Thymus (tissue), 11 donors: Measurements from ENCODE around the gene CCT7. TPM values are rescaled to one million over a fixed set of nuclear protein-coding genes. Genes with fewer than 3 reads are reported as not detected.

Source experiments
- DNase-seq, 9 donors: peaks; one replicate each; pipeline ENCODE4 v3.0.0-alpha.2; 2013; ENCODE audit warnings: low spot score in 9 of 9, low read depth in 6 of 9, missing footprints in 1 of 9
- H3K27ac ChIP-seq, 2 donors: one replicate each; pipeline ENCODE4 v1.5.1; 2013; ENCODE audit warnings: control low read depth in 1 of 2, low read depth in 1 of 2, low read length in 1 of 2, mild to moderate bottlenecking in 1 of 2, moderate library complexity in 1 of 2
- H3K27me3 ChIP-seq, 2 donors: one replicate each; pipeline ENCODE4 v1.5.1; 2013; ENCODE audit warnings: low read length in 1 of 2; ENCODE audit not compliant: control insufficient read depth in 2 of 2, insufficient read depth in 1 of 2
- H3K36me3 ChIP-seq, 2 donors: one replicate each; pipeline ENCODE4 v1.5.1; 2013; ENCODE audit warnings: low read length in 1 of 2, mild to moderate bottlenecking in 1 of 2, moderate library complexity in 1 of 2; ENCODE audit not compliant: control insufficient read depth in 2 of 2, insufficient read depth in 2 of 2
- H3K4me1 ChIP-seq, 2 donors: one replicate each; pipeline ENCODE4 v1.5.1; 2013; ENCODE audit warnings: low read length in 2 of 2; ENCODE audit not compliant: control insufficient read depth in 2 of 2, insufficient read depth in 2 of 2
- H3K4me3 ChIP-seq, 2 donors: one replicate each; pipeline ENCODE4 v1.5.1; 2013; ENCODE audit warnings: low read length in 2 of 2, control low read depth in 1 of 2, mild to moderate bottlenecking in 1 of 2
- H3K9me3 ChIP-seq, 2 donors: one replicate each; pipeline ENCODE4 v1.5.1; 2013; ENCODE audit warnings: low read length in 1 of 2, mild to moderate bottlenecking in 1 of 2; ENCODE audit not compliant: control insufficient read depth in 2 of 2, insufficient read depth in 1 of 2
- WGBS: extraction: QIAGEN DNeasy Blood & Tissue Kit; methylation state at CpG from one replicate; pipeline ENCODE4 v1.1.7; 2013; 5-methylcytosine and 5-hydroxymethylcytosine counted together
- polyA plus RNA-seq: library from polyadenylated mRNA; stranded (reverse); fragments of 200-250 nt; gene quantifications from one replicate; pipeline ENCODE4 v1.2.3, GENCODE V29; 2013
- total RNA-seq: library from RNA; stranded (reverse); fragments of 120-200 nt; gene quantifications from one replicate; pipeline ENCODE4 v1.2.4, GENCODE V29; 2013
- donor health status: healthy.

The CCT7 gene
- total and polyA plus RNA-seq, 2 donors = 115 to 313 TPM

DNA sequence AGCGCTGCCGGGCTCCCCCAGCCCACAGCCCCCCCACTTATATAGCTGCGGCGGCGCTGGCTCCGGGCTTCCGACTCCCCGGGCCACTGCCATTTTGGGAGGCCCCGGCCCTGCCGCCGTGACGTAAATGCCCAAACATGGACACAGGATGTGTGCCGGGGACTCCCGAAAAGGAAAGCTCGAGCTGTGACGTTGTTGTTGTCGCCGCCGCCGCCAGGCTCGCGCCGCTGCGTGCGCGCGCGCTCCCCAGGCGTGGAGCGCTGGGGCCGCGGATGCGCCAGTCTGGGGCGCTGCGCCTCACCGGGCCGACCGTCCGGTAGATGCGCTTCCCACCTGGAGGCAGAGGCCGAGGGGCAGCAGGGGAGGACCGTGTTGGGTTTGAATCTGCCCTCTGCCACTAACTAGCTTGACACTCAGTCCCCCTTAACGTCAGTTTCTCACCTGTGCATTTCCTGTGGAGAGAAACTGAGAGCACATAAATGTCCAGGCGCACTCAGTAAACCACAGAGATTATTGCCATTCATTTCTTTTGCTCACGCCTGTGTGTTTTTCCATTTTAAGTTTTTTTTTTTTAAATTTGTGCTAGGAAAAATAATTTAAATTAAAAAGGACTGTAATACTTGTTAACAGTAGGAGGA lies 59.5 kb downstream of the CCT7 start, which contains the start of gene EGR4:
TSS of gene EGR4 (minus strand) at position 15 of the 638 bp plus-strand sequence. CDS start 231 bp downstream, outside the sequence.
- H3K36me3 ChIP-seq = no peaks in the 10 kb centered on the region
- 1% methylated on average over 45 of the region's 45 CpGs for WGBS
- H3K4me1 ChIP-seq = peaks cover 10 to 20% of the 10 kb centered on the region in 2 donors
- peak within 1 kb of the TSS; percentile 22 to 52 for H3K4me3 ChIP-seq
- H3K27me3 ChIP-seq = peaks cover 59 to 90% of the 10 kb centered on the region in 2 donors
- peak in 8 of 9 donors; percentile 53 to 90 (median 69) for DNase-seq
- no peak within 1 kb of the TSS for H3K27ac ChIP-seq
- peaks cover 0 to 1% of the 10 kb centered on the region in 2 donors for H3K9me3 ChIP-seq

DNA sequence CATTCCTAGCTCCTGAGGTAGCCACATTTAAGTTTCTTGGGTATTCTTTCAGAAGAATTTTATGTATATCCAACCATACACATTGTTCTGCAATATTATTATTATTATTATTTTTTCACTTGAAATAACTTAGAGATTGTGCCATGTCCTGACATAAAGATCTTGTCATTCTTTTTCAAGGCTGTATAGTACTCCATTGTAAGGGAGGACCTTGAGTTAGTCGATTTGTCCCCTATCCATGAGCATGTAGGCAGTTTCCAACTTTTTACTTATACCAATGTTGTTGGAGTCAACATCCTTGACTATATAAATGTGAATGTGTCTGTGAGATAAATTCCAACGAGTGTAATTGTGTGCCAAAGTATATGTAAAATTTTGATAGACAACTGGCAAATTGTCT lies 60.1 kb downstream of the CCT7 start:
- WGBS = 97% methylated on average over 2 of the region's 2 CpGs
- no peak for DNase-seq
- Histone ChIP-seq H3K27ac (no peak overlapping the region), H3K4me3 (no peak overlapping the region), H3K4me1 (peaks cover 10 to 20% of the 10 kb centered on the region in 2 donors), H3K9me3 (peaks cover 0 to 1% of the 10 kb centered on the region in 2 donors), H3K36me3 (no peaks in the 10 kb centered on the region), H3K27me3 (peaks cover 59 to 84% of the 10 kb centered on the region in 2 donors)

DNA sequence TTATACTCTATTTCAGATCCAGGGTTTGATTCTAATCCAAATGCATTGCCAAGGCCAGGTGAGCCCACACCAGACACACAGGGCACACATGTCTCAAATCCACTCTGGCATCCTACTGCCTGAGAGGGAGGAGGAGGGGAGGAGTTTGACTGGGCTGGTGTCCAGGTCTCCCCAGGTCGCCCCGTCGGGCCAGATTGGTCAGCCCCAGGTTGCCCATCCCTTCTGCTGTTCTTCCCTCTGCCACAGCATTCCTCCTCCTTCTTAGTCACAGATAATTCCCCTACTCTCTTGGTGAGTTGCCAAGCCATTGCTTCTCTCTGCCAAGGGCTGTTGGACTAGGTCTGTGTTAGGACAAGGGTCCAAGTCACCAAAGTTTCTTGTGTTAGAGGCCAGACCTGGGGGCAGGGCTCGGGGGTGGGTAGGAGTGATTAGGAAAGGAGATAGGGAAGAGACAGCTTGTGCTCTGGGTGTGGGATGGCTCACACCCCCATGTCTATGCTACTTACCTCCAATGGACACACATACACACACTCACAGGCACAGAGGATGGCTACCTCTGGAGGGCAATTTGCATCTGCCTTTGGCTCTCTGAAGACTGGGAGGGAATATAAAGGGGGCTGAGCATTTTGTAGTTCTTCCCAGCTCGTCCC lies 61.8 kb downstream of the CCT7 start:
- Histone ChIP-seq H3K27me3 (peaks cover 52 to 74% of the 10 kb centered on the region in 2 donors), H3K4me3 (no peak overlapping the region), H3K27ac (no peak overlapping the region), H3K9me3 (peaks cover 0 to 1% of the 10 kb centered on the region in 2 donors), H3K36me3 (no peaks in the 10 kb centered on the region), H3K4me1 (peaks cover 10 to 20% of the 10 kb centered on the region in 2 donors)
- WGBS = 39% methylated on average over 5 of the region's 5 CpGs
- DNase-seq = no peak

DNA sequence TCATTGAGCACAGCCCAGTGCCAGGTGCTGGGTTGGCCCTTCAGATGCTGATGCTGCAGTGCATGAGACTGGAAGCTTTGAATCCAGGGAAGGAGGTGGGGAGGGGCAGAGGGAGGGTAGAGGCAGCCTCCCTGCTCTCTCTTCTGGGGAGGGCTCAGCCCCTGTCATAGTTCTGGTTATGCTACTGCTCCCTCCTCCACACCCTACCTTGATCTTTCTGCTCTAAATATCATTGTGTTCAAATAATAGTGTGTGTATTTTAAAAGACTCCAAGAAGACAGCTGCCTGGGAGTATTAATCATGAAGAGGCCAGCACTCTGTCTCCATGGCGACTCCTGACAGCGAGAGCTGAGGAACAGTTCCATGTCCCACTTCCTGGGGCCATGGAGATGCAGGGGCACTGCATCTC lies 63.0 kb downstream of the CCT7 start:
- WGBS = 25% methylated on average over 2 of the region's 2 CpGs
- no peaks in the 10 kb centered on the region for H3K36me3 ChIP-seq
- no peak overlapping the region for H3K27ac ChIP-seq
- H3K4me3 ChIP-seq = no peak overlapping the region
- H3K9me3 ChIP-seq = no peaks in the 10 kb centered on the region
- DNase-seq = no peak
- H3K4me1 ChIP-seq = peaks cover 3 to 11% of the 10 kb centered on the region in 2 donors
- peaks cover 40 to 68% of the 10 kb centered on the region in 2 donors for H3K27me3 ChIP-seq

DNA sequence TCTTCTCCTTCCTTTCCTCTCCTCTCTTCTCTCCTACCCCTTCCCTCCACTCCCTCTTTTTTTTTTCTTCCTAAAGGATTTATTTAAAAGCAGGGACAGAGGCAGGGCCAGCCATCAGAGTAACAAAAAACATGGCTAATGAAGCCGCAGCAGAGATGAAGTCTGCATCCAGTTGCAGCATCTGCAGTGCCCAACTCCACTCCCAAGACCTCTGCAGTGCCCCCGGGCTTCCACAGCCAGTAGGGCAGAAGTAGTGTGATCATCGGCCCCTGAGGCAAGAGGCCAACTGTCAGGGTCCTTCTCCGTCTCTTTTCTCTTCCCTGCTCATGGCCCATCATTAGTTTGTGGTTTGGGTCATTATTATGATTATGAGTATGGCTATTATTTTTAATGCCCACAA lies 63.5 kb downstream of the CCT7 start:
- no peak for DNase-seq
- WGBS = 70% methylated on average over 4 of the region's 4 CpGs
- Histone ChIP-seq H3K36me3 (no peaks in the 10 kb centered on the region), H3K27me3 (peaks cover 36 to 67% of the 10 kb centered on the region in 2 donors), H3K9me3 (no peaks in the 10 kb centered on the region), H3K27ac (no peak overlapping the region), H3K4me1 (peaks cover 3 to 7% of the 10 kb centered on the region in 2 donors), H3K4me3 (no peak overlapping the region)

DNA sequence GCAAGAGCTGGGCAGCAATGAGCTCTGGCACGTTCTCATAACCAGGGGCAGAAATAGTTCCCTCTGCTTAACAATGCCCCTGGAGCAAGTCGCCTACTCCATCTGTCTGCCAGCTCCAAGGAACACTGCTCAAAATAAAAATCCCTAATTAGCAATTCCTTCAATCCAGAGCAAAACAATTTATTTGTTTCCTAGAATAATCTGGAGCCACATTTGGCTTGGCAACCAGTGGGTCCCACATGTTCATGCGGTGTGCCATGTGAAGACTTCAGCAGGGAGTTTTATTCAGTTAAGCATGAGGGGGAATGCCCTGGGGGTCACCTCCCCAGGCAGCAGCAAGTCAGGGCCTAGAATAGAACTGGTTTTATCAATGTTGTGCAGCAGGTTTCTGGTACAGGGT lies 66.8 kb downstream of the CCT7 start:
- H3K4me1 ChIP-seq = no peaks in the 10 kb centered on the region
- no peaks in the 10 kb centered on the region for H3K9me3 ChIP-seq
- H3K27me3 ChIP-seq = peaks cover 9 to 41% of the 10 kb centered on the region in 2 donors
- no peak for DNase-seq
- no peaks in the 10 kb centered on the region for H3K36me3 ChIP-seq
- H3K27ac ChIP-seq = no peak overlapping the region
- no peak overlapping the region for H3K4me3 ChIP-seq
- WGBS = 74% methylated on average over 3 of the region's 3 CpGs

DNA sequence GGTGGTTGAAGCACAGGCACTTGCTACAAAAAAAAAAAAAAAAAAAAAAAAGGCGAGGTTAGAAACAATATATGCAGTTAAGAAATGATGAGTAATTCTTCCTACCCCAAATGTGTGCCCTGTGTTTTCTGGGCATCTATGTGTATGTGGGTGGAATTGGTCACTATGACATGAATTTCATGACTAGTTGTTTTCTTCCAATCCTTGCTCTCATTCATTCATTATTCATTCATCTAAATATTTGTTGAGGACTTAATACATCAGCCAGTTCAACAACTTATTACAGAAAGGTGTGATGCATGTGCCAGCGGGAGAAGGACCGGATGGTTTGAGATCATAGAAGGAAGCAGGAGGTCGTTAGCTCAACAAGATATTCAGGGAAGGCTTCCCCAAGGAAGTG lies 67.5 kb downstream of the CCT7 start:
- no peak overlapping the region for H3K27ac ChIP-seq
- H3K4me1 ChIP-seq = no peaks in the 10 kb centered on the region
- H3K4me3 ChIP-seq = no peak overlapping the region
- no peak for DNase-seq
- WGBS = 81% methylated on average over 4 of the region's 4 CpGs
- no peaks in the 10 kb centered on the region for H3K36me3 ChIP-seq
- peaks cover 7 to 36% of the 10 kb centered on the region in 2 donors for H3K27me3 ChIP-seq
- no peaks in the 10 kb centered on the region for H3K9me3 ChIP-seq

Other genes starting within 250 kb of the CCT7 start
- gene SFXN5, start 162.6 kb upstream of the CCT7 start, total RNA-seq = 11.0 TPM
- gene SFXN5, start 162.6 kb upstream of the CCT7 start, polyA plus RNA-seq = 6.2 TPM
- gene RAB11FIP5, start 121.4 kb upstream of the CCT7 start, total RNA-seq = 0.71 TPM
- 3.8 TPM for gene RAB11FIP5, start 121.4 kb upstream of the CCT7 start, polyA plus RNA-seq
- gene NOTO, start 31.7 kb upstream of the CCT7 start, total RNA-seq = not detected
- 0.02 TPM for gene NOTO, start 31.7 kb upstream of the CCT7 start, polyA plus RNA-seq
- gene SMYD5, start 20.1 kb upstream of the CCT7 start, total RNA-seq = 11.5 TPM
- gene SMYD5, start 20.1 kb upstream of the CCT7 start, polyA plus RNA-seq = 14.5 TPM
- gene PRADC1, start 1.1 kb upstream of the CCT7 start, total RNA-seq = 20.2 TPM
- gene PRADC1, start 1.1 kb upstream of the CCT7 start, polyA plus RNA-seq = 15.4 TPM
- gene FBXO41, start 50.2 kb downstream of the CCT7 start, total RNA-seq = 2.8 TPM
- gene FBXO41, start 50.2 kb downstream of the CCT7 start, polyA plus RNA-seq = 8.2 TPM
- gene EGR4, start 59.2 kb downstream of the CCT7 start, total RNA-seq = 0.05 TPM
- 0.14 TPM for gene EGR4, start 59.2 kb downstream of the CCT7 start, polyA plus RNA-seq
- 19.5 TPM for gene ALMS1, start 151.5 kb downstream of the CCT7 start, total RNA-seq
- 8.4 TPM for gene ALMS1, start 151.5 kb downstream of the CCT7 start, polyA plus RNA-seq